KMS-11 (cell line): Measurements from ENCODE around the gene ARID4B.
A peak's percentile ranks its signal among the peaks of the same experiment; 100 is the strongest.

Experiments
- H2AFZ ChIP-seq: fragments of 200-600 bp; sonication (generic); 2 replicates; pipeline ENCODE4 v1.6.1; 2016; ENCODE audit warnings: antibody characterized with exemption, mixed run types, low read depth
- H3K27ac ChIP-seq: fragments of 200-600 bp; sonication (generic); 2 replicates; pipeline ENCODE4 v1.6.1; 2016; ENCODE audit warnings: mild to moderate bottlenecking, mixed run types
- H3K27me3 ChIP-seq: fragments of 200-600 bp; sonication (generic); 2 replicates; pipeline ENCODE4 v1.6.1; 2017; ENCODE audit warnings: mild to moderate bottlenecking, low read depth, mixed run types, moderate library complexity; ENCODE audit not compliant: insufficient read depth
- H3K36me3 ChIP-seq: fragments of 200-600 bp; sonication (generic); 2 replicates; pipeline ENCODE4 v1.6.1; 2017; ENCODE audit warnings: mild to moderate bottlenecking, mixed run types; ENCODE audit not compliant: insufficient read depth
- H3K4me1 ChIP-seq: fragments of 200-600 bp; sonication (generic); 2 replicates; pipeline ENCODE4 v1.6.1; 2016; ENCODE audit warnings: mild to moderate bottlenecking, low read depth, mixed run types; ENCODE audit not compliant: poor library complexity, severe bottlenecking
- H3K4me2 ChIP-seq: fragments of 200-600 bp; sonication (generic); 2 replicates; pipeline ENCODE4 v1.7.0; 2016; ENCODE audit warnings: mild to moderate bottlenecking, mixed run types
- H3K4me3 ChIP-seq: fragments of 200-600 bp; sonication (generic); IDR thresholded peaks from 2 replicates; pipeline ENCODE4 v1.6.1; 2017; ENCODE audit warnings: low read depth, low read length, mixed read lengths; ENCODE audit not compliant: insufficient read depth
- H3K79me2 ChIP-seq: fragments of 200-600 bp; sonication (generic); 2 replicates; pipeline ENCODE4 v1.6.1; 2016; ENCODE audit warnings: low read depth, mixed run types; ENCODE audit not compliant: insufficient read depth
- H3K9ac ChIP-seq: fragments of 200-600 bp; sonication (generic); 2 replicates; pipeline ENCODE4 v1.6.1; 2016; ENCODE audit warnings: mild to moderate bottlenecking, mixed run types
- H4K20me1 ChIP-seq: fragments of 200-600 bp; sonication (generic); 2 replicates; pipeline ENCODE4 v1.6.1; 2016; ENCODE audit warnings: mild to moderate bottlenecking, mixed run types; ENCODE audit not compliant: insufficient read depth
- TF ChIP-seq, protein P1 (sequence below): fragments of 200-600 bp; sonication (generic); conservative IDR thresholded peaks from 2 replicates; pipeline ENCODE4 v1.6.1; 2017; ENCODE audit warnings: low read depth, mild to moderate bottlenecking, antibody characterized with exemption, low read length, moderate library complexity, mixed read lengths

ARID4B gene

GRCh38 chr1:235298758-235299157 lies 29.2 kb downstream of the ARID4B start:
- peak overlapping the region; percentile 7; the same call in 1 of the 2 replicates for H3K4me2 ChIP-seq
- peak overlapping the region; percentile 17; the same call in 1 of the 2 replicates for H3K27ac ChIP-seq
- H2AFZ ChIP-seq: no peak overlapping the region
- no peaks in the 10 kb centered on the region for H3K27me3 ChIP-seq
- peaks cover 10% of the 10 kb centered on the region for H4K20me1 ChIP-seq
- H3K4me1 ChIP-seq: peaks cover 39% of the 10 kb centered on the region
- TF ChIP-seq, protein P1, sequence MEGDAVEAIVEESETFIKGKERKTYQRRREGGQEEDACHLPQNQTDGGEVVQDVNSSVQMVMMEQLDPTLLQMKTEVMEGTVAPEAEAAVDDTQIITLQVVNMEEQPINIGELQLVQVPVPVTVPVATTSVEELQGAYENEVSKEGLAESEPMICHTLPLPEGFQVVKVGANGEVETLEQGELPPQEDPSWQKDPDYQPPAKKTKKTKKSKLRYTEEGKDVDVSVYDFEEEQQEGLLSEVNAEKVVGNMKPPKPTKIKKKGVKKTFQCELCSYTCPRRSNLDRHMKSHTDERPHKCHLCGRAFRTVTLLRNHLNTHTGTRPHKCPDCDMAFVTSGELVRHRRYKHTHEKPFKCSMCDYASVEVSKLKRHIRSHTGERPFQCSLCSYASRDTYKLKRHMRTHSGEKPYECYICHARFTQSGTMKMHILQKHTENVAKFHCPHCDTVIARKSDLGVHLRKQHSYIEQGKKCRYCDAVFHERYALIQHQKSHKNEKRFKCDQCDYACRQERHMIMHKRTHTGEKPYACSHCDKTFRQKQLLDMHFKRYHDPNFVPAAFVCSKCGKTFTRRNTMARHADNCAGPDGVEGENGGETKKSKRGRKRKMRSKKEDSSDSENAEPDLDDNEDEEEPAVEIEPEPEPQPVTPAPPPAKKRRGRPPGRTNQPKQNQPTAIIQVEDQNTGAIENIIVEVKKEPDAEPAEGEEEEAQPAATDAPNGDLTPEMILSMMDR: no peak
- H3K36me3 ChIP-seq: no peaks in the 10 kb centered on the region
- H3K79me2 ChIP-seq: peaks cover 69% of the 10 kb centered on the region
- H3K9ac ChIP-seq: no peak overlapping the region
- H3K4me3 ChIP-seq: no peak overlapping the region

GRCh38 chr1:235297579-235297978 lies 30.4 kb downstream of the ARID4B start:
- TF ChIP-seq, protein P1: no peak
- Histone ChIP-seq H3K36me3 (no peaks in the 10 kb centered on the region), H3K79me2 (peaks cover 72% of the 10 kb centered on the region), H3K27me3 (no peaks in the 10 kb centered on the region), H4K20me1 (peaks cover 17% of the 10 kb centered on the region), H3K4me3 (no peak overlapping the region), H2AFZ (no peak overlapping the region), H3K4me1 (peaks cover 46% of the 10 kb centered on the region), H3K4me2 (peak overlapping the region; percentile 34; the same call in 1 of the 2 replicates), H3K27ac (no peak overlapping the region), H3K9ac (no peak overlapping the region)

- Histone ChIP-seq H3K79me2 (peaks cover 75% of the 10 kb centered on the region), H3K27ac (no peak overlapping the region), H3K4me1 (peaks cover 55% of the 10 kb centered on the region), H4K20me1 (peaks cover 19% of the 10 kb centered on the region), H3K36me3 (no peaks in the 10 kb centered on the region), H3K27me3 (no peaks in the 10 kb centered on the region), H3K9ac (no peak overlapping the region), H2AFZ (no peak overlapping the region), H3K4me3 (no peak overlapping the region), H3K4me2 (no peak overlapping the region)
- TF ChIP-seq, protein P1: no peak
Measured at GRCh38 chr1:235296729-235297128, 31.2 kb downstream of the ARID4B start.

DNA sequence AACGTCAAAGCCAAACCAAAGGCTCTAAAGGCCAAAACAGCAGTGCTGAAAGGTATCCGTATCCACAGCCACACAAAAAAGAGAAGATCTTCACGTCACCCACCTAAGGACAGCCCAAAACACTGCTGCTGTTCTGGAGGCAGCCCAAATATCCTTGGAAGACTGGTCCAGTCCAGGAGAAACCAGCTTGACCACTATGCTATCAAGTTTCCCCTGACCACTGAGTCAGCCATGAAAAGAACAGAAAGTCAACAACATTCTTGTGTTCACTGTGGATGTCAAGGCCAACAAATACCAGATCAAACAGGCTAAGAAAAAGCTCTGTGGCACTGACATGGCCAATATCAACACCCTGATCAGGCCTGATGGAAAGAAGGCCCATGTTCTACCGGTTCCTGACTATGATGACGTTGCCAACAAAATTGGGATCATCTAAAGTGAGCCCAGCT lies 32.1 kb downstream of the ARID4B start:
- Histone ChIP-seq H3K36me3 (no peaks in the 10 kb centered on the region), H3K4me3 (no peak overlapping the region), H3K79me2 (peaks cover 73% of the 10 kb centered on the region), H4K20me1 (peaks cover 24% of the 10 kb centered on the region), H2AFZ (no peak overlapping the region), H3K4me1 (peaks cover 61% of the 10 kb centered on the region), H3K27ac (no peak overlapping the region), H3K4me2 (no peak overlapping the region), H3K9ac (no peak overlapping the region), H3K27me3 (no peaks in the 10 kb centered on the region)
- TF ChIP-seq, protein P1: no peak
